Measurements from ENCODE around the gene RGS14.

Gene RGS14
- 88.7 to 122 (median 105) reads per million in 4 donors for total RNA-seq

GRCh38 chr5:177357459-177358351, at the start of gene RGS14:
Gene RGS14, plus strand, starts transcription at chr5:177357924. Its CDS starts 101 bp downstream, at chr5:177358025.
- peak; percentile 22 to 89 (median 61) for DNase-seq

DNA sequence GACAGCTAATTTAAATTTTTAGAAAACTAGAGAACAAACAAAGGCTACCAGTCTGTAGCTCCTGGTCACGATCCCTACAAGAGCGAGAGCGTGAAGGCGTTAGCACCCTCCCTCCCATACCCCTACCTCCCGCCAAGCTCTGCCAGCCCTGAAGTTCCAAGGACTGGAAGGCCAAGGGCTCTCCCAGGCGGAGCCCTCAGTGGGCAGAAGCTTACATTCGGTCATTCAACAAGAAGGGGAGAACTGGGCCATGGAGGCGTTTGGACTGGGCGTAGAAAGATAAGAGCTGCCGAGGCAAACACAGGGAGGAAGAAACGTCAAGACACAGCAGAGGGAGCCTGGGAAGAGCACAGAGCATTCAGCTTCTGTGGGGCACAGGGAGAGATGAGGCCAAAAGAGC, 49.0 kb upstream of the RGS14 start:
- DNase-seq, result no peak

DNA sequence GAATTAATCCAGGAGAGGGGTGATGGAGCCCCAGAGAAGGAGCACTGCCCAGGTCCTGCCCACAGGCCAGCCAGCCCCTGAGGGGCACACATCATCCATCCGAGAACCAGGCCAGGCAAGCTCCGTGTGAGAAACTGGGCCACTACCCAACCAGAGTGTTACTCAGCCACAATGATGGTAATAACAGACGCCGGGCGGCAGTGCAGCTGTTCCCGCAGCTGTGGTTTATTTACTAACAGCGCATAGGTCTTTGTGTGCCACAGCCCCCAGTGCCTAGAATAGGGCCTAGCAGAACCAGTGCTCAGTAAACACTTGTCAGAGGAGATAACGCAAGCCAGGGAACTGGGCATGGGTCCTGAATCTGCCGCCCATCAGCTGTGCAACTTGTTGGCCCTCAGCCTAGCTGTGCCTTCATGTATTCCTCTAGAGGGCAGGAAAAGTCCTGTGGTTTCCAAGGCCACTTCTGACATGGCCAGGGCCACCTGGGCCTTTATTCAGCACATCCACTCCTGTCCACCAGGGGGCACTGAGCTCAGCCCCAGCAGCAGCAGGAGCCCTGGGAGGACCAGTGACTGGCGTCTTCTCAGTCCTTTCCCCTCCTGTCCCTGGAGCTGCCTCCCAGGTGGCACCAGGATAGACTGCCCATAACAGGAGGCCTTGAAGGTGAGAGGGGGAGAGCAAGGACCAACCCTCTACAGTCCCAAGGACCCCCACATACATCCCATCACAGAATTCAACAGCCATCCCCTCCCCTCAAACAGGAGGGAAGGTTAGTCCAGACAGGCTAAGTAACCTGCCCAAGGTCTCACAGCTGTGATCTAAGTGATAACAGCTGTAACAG, 48.2 kb upstream of the RGS14 start:
- peak in 4 of 5 donors; percentile 60 to 80 (median 64) for DNase-seq

DNA sequence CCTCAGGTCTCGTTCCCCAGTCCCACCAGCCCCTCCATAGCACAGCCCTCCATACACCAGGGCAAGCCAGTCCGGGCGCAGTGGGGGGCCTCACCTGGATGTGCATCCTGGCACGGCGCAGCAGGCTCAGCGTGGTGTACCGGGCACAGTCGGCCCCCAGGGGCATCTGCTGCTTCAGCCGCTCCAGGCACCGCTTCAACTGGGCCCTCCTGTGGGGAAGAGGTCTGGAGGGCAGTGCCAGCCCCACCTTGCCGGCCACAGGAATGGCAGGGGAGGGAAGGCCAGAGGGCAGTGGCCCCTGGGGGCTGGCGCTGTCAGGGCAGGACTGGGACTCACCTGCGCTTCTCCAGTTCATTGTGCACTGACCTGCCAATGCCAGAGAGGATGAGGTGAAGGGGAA, 47.4 kb upstream of the RGS14 start:
- no peak for DNase-seq

DNA sequence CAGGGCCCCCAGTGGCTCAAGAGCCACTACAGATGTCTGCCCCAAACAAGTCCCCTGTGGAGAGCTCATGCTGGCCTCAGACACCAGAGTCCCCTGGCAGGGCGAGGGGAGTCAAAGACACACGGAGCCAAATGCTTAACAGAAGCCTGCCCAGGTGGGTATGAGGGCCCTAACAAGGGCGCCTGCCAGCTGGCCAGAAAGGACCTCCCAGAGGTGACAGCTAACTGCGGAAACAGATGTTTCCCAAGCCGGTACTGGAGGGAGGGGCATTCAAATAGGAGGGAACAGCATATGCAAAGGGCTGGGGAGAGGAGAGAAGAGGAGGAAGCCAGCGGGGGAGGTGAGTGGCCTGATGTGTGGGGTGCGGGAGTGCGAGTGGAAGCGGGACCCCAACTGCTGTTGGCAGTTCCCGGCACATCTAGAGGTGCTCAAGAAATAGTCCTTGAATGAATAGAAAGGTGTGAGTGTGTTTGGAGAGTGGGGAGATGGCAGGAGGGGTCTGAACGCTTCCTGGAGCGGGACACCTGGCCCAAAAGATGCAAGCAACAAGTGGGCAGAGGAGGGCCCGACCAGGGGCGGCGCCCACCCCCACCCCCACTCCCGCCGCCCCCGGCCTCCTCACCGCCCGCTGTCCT, 46.9 kb upstream of the RGS14 start:
- peak in 1 of 5 donors; percentile 50 for DNase-seq

GRCh38 chr5:177311392-177311722, 46.4 kb upstream of the RGS14 start:
- DNase-seq, result no peak

DNA sequence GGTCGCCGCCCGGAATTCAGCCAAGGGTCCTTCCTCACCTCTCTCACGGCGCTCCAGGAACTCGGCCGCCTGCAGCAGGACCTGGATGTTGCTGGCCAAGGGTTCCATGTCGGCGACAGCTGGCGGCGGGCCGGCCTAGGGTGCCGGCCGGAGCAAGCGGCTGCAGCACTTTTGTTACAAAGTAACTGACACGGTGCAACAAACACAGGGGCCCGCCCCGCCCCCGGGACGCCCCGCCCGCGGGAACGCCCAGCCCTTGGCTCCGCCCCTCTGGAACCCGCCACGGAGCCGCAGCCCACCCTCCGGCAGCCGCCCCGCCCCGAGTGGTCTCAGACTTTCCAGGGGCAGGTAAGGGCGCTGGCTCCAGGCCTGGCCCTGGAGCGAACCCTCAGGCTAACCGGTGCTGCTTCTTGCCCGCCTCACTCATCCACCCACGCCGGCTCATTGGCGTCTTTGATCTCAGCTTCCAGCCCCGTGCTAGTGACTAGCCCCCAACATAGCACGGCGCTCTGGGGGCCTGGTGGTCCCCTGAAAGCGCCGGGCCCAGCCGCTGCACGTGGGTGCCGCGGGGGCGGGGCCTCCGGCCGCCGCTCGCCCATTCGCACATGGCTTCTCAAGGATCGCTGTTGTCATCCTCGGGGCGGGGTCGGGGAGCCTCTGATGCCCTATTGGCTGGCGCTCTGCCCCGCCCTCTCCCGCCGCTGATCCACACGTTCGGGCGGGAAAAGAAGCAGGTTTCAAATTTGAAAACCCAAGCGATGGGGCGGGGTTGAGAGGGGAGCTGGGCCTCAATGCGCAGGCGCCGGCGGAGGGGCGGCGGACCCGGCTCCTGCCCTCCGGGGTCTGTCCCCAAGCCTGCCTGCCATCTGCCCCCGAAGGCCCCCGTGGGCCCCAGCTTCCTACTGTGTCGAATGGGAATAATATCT, 45.7 kb upstream of the RGS14 start, which contains the start of gene MXD3:
TSS of gene MXD3 (minus strand) at position 176 of the 926 bp plus-strand sequence. CDS start at position 108, 68 bp downstream.
- peak; percentile 94 to 98 (median 94) for DNase-seq

- peak in 1 of 5 donors; percentile 73 for DNase-seq
Observed at GRCh38 chr5:177312649-177313181, 45.0 kb upstream of the RGS14 start.

GRCh38 chr5:177313561-177314259, 44.0 kb upstream of the RGS14 start:
- no peak for DNase-seq

DNA sequence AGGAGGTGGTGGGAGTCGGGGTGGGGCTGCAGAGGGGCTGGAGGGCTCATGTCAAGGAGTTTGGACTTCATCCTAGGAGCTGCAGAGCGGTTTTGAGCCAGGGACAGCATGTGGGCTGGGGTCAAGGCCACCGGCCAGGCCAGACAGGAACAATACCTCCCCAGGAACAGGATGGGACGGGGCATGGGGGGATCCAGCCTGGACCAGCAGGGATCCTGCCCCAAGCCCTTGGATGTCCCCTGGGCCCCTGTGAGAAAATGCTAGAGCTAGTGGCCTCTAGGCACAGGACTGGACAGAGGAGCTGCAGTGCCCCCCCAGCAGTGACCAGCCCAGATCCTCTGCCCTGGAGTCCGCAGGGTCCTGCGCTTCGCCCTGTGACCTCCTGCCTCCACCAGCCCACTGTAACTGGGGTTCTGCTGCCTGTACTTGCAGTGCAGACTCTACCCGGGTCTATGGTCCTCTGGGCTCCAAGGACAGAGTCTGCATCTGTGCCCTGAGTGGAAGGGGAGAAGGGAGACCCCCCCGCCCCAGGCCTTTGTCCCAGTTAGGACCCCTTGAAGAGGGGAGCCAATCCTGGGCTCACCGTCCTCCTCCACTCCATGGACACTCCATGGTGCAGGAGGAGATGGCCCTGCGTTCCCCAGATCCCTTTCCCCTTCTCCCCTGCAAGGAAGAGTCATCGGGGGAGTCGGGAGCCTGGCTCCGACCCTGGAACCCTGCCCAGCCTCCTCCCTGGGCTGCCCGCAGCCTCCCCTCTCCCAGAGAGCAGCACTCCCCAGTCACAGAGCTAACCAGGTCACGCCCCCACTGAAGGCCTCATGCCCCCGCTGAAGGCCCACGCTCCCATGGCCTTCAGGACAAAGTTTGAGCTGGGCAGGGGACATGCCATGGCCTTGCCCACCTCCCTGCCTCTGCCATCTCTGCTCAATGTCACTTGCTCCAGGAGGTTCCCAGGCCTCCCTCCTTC, 43.1 kb upstream of the RGS14 start:
- no peak for DNase-seq

DNA sequence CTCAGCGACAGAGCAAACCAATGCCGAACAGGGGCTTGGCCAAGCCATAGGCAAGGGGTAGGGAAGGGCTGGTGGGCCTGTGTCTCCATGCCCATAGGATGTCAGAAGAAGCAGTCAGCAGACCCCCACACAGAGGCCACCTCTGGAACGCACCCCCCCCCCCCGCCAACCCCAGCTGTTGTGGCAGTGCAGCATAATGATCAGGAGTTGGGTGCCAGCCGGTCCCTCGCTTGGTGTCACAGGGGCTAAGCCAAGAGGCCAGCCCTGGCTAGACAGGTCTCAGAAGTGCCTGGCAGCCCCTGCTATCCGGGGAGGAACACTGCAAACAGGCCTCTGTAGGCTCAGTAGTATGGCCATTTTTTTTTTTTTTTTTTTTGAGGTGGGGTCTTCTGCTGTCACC, 42.3 kb upstream of the RGS14 start:
- no peak for DNase-seq

GRCh38 chr5:177316005-177316404, 41.7 kb upstream of the RGS14 start:
- DNase-seq, result no peak

DNA sequence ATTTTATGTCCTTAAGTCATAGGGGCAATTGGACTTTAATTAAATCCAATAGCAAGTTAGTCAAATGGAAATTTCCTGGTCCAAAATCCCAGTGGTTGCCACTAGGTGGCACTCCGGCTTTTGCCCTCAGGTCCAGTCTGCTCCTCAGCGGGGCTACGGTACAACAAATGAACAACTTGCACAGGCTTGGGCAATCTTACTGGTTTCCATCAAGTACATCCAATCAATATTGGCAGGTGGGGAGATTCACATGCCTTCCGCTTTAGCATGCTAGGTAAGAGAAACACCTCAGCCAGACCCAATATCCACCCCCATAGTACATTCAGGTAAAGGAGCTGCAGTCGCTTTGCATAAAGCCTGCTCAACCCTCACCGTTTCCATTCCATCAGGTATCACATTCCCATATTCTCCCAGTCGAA, 39.8 kb upstream of the RGS14 start:
- peak; percentile 42 to 78 (median 61) for DNase-seq

DNA sequence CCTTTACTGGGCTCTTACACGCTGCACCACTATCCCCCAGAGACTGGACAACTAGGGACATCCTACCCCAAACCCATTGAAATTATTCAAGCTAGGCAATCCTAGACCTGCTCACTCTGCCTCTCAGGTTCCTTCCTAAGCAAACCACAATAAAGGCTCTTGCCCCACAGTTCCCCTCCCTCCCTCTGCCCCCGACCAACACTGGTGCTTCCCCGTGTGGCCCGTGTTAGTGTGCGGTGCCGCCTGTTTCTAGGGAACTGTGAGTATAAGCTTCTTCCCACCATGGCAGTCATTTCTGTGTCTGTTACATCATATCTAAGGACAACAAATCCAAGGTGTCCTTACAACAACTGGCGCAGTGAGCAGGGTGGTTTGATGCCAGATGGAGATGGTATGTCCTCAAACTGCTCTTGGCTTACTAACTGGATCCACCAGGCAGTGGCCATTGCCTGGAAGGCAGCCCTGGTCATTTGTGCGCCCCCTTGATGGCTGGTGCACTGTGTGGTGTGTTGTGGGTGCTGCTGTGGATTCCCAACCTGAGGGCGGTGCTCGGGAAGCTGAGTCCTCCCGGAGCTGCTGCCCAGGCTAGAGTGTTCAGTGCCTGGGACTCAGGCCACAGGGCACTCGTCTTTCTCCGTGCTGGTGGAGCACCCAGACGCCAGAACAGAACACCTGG, 37.7 kb upstream of the RGS14 start:
- no peak for DNase-seq

DNA sequence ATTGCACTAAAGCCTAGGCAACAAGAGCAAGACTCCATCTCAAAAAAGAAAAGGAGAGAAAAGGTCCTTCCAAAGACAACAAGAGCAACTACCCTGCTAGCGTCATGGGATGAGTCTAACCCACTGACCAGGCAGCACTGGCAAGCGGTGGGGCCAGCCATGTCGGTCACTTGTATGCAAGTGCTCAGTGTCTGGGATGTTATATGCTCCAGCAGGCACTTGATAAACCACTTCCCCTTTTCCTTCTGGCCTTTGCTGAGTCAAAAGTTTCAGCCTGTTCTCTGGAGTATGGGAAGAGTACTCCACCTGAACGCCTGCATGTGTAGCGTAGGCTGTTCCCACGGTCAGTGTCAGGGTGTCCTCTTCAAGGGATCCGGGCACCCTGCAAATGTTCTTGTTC, 36.8 kb upstream of the RGS14 start:
- no peak for DNase-seq

DNA sequence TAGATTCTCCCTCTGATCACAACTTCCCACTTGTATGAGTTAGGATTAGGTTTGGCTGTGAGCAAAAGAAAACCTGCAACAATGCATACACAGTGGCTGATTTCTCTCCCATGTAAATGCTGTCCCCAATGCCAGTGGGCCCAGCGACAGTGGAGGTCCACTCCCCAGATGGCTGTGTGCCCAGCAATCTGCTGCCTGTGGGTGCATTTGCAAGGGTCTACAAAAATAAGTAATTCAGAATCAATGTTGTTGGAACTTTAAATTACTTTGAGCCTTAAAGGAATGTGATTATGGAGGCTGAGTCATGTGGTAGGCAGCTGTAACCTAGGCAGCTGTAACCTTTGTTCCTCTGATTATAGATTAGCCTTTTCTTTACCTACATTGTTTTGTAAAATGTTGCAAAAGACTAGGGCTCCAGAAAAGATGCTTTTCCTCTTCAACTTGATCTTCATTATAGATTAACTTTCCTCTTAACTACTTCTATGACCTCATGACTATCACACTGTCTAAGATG, 31.8 kb upstream of the RGS14 start:
- DNase-seq, result no peak

GRCh38 chr5:177327539-177328522, 29.9 kb upstream of the RGS14 start:
- no peak for DNase-seq

Data from T-helper 1 cell (primary cell).